HG03064 (cell line): Measurements from ENCODE around the gene RABL6.
"Not testable (repeated sequence)": the region's sequence is repeated elsewhere in the genome, so short reads cannot be mapped to it uniquely, and the experiment has no call there.

Experiments
- ATAC-seq: cut with Tn5 transposase; IDR thresholded peaks from one replicate; pipeline ENCODE4 v1.9.1; 2021; ENCODE audit warnings: low read depth; ENCODE audit not compliant: unreplicated experiment

Gene RABL6

GRCh38 chr9:136855461-136856078, 47.8 kb downstream of the RABL6 start:
- no peak for ATAC-seq

GRCh38 chr9:136856079-136856476, 48.3 kb downstream of the RABL6 start:
- no peak for ATAC-seq

- no peak for ATAC-seq
Observed at GRCh38 chr9:136856541-136857141, 48.9 kb downstream of the RABL6 start.

GRCh38 chr9:136857166-136857565, 49.4 kb downstream of the RABL6 start:
- no peak for ATAC-seq

- ATAC-seq = no peak
Observed at GRCh38 chr9:136857581-136858412, 50.0 kb downstream of the RABL6 start.

- no peak for ATAC-seq
Observed at GRCh38 chr9:136858452-136858843, 50.7 kb downstream of the RABL6 start.

- no peak for ATAC-seq
Observed at GRCh38 chr9:136858844-136859757, 51.4 kb downstream of the RABL6 start.

- no peak for ATAC-seq
Observed at GRCh38 chr9:136860529-136860928, 52.8 kb downstream of the RABL6 start.

GRCh38 chr9:136860933-136861873, 53.5 kb downstream of the RABL6 start:
- no peak for ATAC-seq

- no peak for ATAC-seq
Observed at GRCh38 chr9:136861874-136862457, 54.2 kb downstream of the RABL6 start.

- ATAC-seq = no peak
Observed at GRCh38 chr9:136862849-136863622, 55.3 kb downstream of the RABL6 start.

- ATAC-seq = no peak
Observed at GRCh38 chr9:136863623-136864273, 56.0 kb downstream of the RABL6 start.

GRCh38 chr9:136865041-136865767, 57.5 kb downstream of the RABL6 start:
- no peak for ATAC-seq

- ATAC-seq = no peak
Observed at GRCh38 chr9:136865768-136866103, 58.0 kb downstream of the RABL6 start.

GRCh38 chr9:136866898-136867421, 59.2 kb downstream of the RABL6 start:
- not testable (repeated sequence) for ATAC-seq

- ATAC-seq = no peak
Observed at GRCh38 chr9:136867480-136867879, 59.7 kb downstream of the RABL6 start.

- ATAC-seq = no peak
Observed at GRCh38 chr9:136867917-136868316, 60.2 kb downstream of the RABL6 start.
